Neural progenitor cell (in vitro differentiated cells): ENCODE results near the gene DNAH3. TPM values are rescaled to one million over a fixed set of nuclear protein-coding genes. Genes with fewer than 3 reads are reported as not detected.

Source experiments
- DNase-seq: peaks from one replicate; pipeline ENCODE4 v3.0.0-alpha.2; 2016; ENCODE audit warnings: low spot score
- H2AFZ ChIP-seq: fragments of 200-600 bp; sonication (generic); replicated peaks from 2 replicates; pipeline ENCODE4 v1.6.1; 2016; ENCODE audit warnings: antibody characterized with exemption
- H3F3A ChIP-seq: fragments of 200-600 bp; sonication (generic); 2 replicates; pipeline ENCODE4 v1.6.1; 2016; ENCODE audit warnings: antibody characterized with exemption, low read depth
- H3K27ac ChIP-seq: fragments of 200-600 bp; sonication (generic); 2 replicates; pipeline ENCODE4 v1.5.1; 2016; ENCODE audit warnings: mild to moderate bottlenecking
- H3K27me3 ChIP-seq: fragments of 200-600 bp; sonication (generic); 2 replicates; pipeline ENCODE4 v1.6.1; 2016; ENCODE audit warnings: mild to moderate bottlenecking, moderate library complexity
- H3K36me3 ChIP-seq: fragments of 200-600 bp; sonication (generic); 2 replicates; pipeline ENCODE4 v1.5.1; 2016
- H3K4me1 ChIP-seq: fragments of 200-600 bp; sonication (generic); 2 replicates; pipeline ENCODE4 v1.6.1; 2016; ENCODE audit warnings: mixed run types
- H3K4me2 ChIP-seq: fragments of 200-600 bp; sonication (generic); 2 replicates; pipeline ENCODE4 v1.6.1; 2016
- H3K4me3 ChIP-seq: fragments of 200-600 bp; sonication (generic); 2 replicates; pipeline ENCODE4 v1.5.1; 2016
- H3K79me2 ChIP-seq: fragments of 200-600 bp; sonication (generic); 2 replicates; pipeline ENCODE4 v1.6.1; 2016; ENCODE audit warnings: low read depth
- H3K9ac ChIP-seq: fragments of 200-600 bp; sonication (generic); 2 replicates; pipeline ENCODE4 v1.6.1; 2016
- H3K9me3 ChIP-seq: fragments of 200-600 bp; sonication (generic); 2 replicates; pipeline ENCODE4 v1.5.1; 2016; ENCODE audit warnings: low read depth
- H4K20me1 ChIP-seq: fragments of 200-600 bp; sonication (generic); 2 replicates; pipeline ENCODE4 v1.6.1; 2016; ENCODE audit warnings: low read depth
- H3K27ac Mint-ChIP-seq: 3 replicates; pipeline ENCODE4 v1.8.0; 2021; ENCODE audit warnings: mixed read lengths
- H3K27me3 Mint-ChIP-seq: 2 replicates; pipeline ENCODE4 v1.8.0; 2022; ENCODE audit warnings: low read depth, mild to moderate bottlenecking, inconsistent platforms, moderate library complexity, mixed read lengths; ENCODE audit not compliant: insufficient read depth
- H3K36me3 Mint-ChIP-seq: 3 replicates; pipeline ENCODE4 v1.8.0; 2021; ENCODE audit warnings: mixed read lengths
- H3K4me1 Mint-ChIP-seq: 3 replicates; pipeline ENCODE4 v1.8.0; 2021; ENCODE audit warnings: mixed read lengths
- H3K4me3 Mint-ChIP-seq: 3 replicates; pipeline ENCODE4 v1.8.0; 2021; ENCODE audit warnings: mild to moderate bottlenecking, moderate library complexity, mixed read lengths
- H3K9me3 Mint-ChIP-seq: 3 replicates; pipeline ENCODE4 v1.8.0; 2020; ENCODE audit warnings: mixed read lengths
- EZH2 ChIP-seq: fragments of 200-600 bp; sonication (generic); IDR thresholded peaks from 2 replicates; pipeline ENCODE4 v1.6.1; 2017; ENCODE audit warnings: antibody characterized with exemption, mild to moderate bottlenecking, moderate library complexity
- EZH2phosphoT487 ChIP-seq: fragments of 200-600 bp; sonication (generic); IDR thresholded peaks from 2 replicates; pipeline ENCODE4 v1.6.1; 2017; ENCODE audit warnings: antibody characterized with exemption
- total RNA-seq: library from RNA; depleted of rRNA; stranded (reverse); fragments of >200 nt; gene quantifications from 2 replicates; pipeline ENCODE4 v1.2.3, GENCODE V29; 2015; ENCODE audit warnings: low replicate concordance
- TF ChIP-seq, protein P1 (sequence below): fragments of 200-600 bp; sonication (generic); IDR thresholded peaks from 2 replicates; pipeline ENCODE4 v1.5.1; 2017; ENCODE audit warnings: antibody characterized with exemption, mild to moderate bottlenecking

The DNAH3 gene
- total RNA-seq, 1 donor from 2014 or later, result 0.92 TPM

DNA sequence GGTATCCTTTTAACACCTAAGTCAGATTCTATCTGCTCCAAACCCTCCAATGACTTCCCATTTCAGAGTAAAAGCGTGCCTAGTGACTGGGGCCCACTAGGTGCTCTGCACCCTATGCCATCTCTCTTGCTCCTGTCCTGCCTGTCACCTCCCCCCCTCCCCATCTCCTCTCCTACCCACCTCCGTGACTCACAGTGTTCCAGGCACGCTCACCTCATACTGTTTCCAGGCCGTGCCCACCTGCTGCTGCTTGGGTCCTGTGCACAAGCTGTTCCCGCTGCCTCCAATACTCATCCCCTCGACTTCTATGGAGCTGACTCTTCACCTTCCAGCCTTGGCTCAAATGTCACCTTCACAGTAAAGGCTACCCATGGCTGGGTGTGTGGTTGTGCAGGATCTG, 21.7 kb downstream of the DNAH3 start:
- H3K4me1 ChIP-seq, result no peaks in the 10 kb centered on the region
- H3K36me3 ChIP-seq, result no peaks in the 10 kb centered on the region
- no peak for TF ChIP-seq EZH2phosphoT487
- no peak for TF ChIP-seq EZH2
- TF ChIP-seq, protein P1, sequence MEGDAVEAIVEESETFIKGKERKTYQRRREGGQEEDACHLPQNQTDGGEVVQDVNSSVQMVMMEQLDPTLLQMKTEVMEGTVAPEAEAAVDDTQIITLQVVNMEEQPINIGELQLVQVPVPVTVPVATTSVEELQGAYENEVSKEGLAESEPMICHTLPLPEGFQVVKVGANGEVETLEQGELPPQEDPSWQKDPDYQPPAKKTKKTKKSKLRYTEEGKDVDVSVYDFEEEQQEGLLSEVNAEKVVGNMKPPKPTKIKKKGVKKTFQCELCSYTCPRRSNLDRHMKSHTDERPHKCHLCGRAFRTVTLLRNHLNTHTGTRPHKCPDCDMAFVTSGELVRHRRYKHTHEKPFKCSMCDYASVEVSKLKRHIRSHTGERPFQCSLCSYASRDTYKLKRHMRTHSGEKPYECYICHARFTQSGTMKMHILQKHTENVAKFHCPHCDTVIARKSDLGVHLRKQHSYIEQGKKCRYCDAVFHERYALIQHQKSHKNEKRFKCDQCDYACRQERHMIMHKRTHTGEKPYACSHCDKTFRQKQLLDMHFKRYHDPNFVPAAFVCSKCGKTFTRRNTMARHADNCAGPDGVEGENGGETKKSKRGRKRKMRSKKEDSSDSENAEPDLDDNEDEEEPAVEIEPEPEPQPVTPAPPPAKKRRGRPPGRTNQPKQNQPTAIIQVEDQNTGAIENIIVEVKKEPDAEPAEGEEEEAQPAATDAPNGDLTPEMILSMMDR, result no peak
- H3F3A ChIP-seq, result no peaks in the 10 kb centered on the region
- H3K4me2 ChIP-seq, result no peak overlapping the region
- H3K4me3 ChIP-seq, result no peak overlapping the region
- Mint-ChIP-seq H3K27me3 (no peaks in the 10 kb centered on the region), H3K36me3 (no peaks in the 10 kb centered on the region), H3K4me3 (no peak overlapping the region), H3K9me3 (no peaks in the 10 kb centered on the region), H3K27ac (no peak overlapping the region), H3K4me1 (peaks cover 2% of the 10 kb centered on the region)
- H3K9ac ChIP-seq, result no peak overlapping the region
- no peak for DNase-seq
- H3K27me3 ChIP-seq, result no peaks in the 10 kb centered on the region
- no peaks in the 10 kb centered on the region for H4K20me1 ChIP-seq
- H3K9me3 ChIP-seq, result no peaks in the 10 kb centered on the region
- H2AFZ ChIP-seq, result no peak overlapping the region
- no peak overlapping the region for H3K27ac ChIP-seq
- no peaks in the 10 kb centered on the region for H3K79me2 ChIP-seq

DNA sequence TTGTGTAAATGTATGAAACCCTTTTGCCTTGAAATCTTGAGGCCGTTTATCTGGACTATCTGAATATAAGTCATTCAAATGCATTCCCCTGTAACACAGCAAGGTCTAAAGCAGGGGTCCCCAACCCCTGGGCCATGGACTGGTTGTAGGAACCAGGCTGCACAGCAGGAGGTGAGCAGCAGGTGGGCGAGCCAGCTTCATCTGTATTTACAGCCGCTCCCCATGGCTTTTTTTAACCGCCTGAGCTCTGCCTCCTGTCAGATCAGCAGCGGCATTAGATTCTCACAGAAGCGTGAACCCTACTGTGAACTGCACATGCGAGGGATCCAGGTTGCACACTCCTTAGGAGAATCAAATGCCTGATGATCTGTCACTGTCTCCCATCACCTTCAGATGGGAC, 24.1 kb downstream of the DNAH3 start:
- H3K4me2 ChIP-seq, result no peak overlapping the region
- no peaks in the 10 kb centered on the region for H3K36me3 ChIP-seq
- no peak overlapping the region for H2AFZ ChIP-seq
- TF ChIP-seq, protein P1, result no peak
- TF ChIP-seq EZH2 (no peak), EZH2phosphoT487 (no peak)
- H3K9me3 ChIP-seq, result no peaks in the 10 kb centered on the region
- H3K79me2 ChIP-seq, result no peaks in the 10 kb centered on the region
- no peaks in the 10 kb centered on the region for H3K4me1 Mint-ChIP-seq
- H3K27me3 Mint-ChIP-seq, result no peaks in the 10 kb centered on the region
- H3K4me1 ChIP-seq, result no peaks in the 10 kb centered on the region
- H3K27ac Mint-ChIP-seq, result no peak overlapping the region
- no peaks in the 10 kb centered on the region for H4K20me1 ChIP-seq
- no peaks in the 10 kb centered on the region for H3K36me3 Mint-ChIP-seq
- no peak overlapping the region for H3K27ac ChIP-seq
- H3K9me3 Mint-ChIP-seq, result no peaks in the 10 kb centered on the region
- no peaks in the 10 kb centered on the region for H3F3A ChIP-seq
- no peaks in the 10 kb centered on the region for H3K27me3 ChIP-seq
- H3K4me3 Mint-ChIP-seq, result no peak overlapping the region
- H3K4me3 ChIP-seq, result no peak overlapping the region
- DNase-seq, result peak; percentile 25
- no peak overlapping the region for H3K9ac ChIP-seq

DNA sequence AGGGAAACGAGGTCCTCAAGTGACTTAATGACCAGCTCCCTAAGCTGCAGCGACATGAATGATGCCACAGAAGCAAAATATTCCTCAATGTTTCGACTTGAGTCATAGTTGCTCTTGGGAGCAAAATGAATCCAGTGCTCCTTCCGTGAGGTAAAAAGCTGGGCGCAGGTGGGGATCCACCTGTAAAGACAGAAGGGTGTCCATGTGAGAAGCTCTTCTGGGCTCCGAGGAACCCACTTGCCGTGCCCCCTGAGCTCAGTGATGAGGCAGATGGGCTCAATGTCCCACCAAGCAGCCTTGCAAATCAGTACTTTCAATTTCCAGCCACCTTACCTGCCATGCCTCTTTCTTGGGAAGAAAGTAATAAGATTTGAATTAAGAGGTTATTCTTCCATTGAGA, 25.5 kb downstream of the DNAH3 start:
- Mint-ChIP-seq H3K27me3 (no peaks in the 10 kb centered on the region), H3K27ac (no peak overlapping the region), H3K36me3 (no peaks in the 10 kb centered on the region), H3K4me3 (no peak overlapping the region), H3K4me1 (no peaks in the 10 kb centered on the region), H3K9me3 (no peaks in the 10 kb centered on the region)
- Histone ChIP-seq H3K4me1 (no peaks in the 10 kb centered on the region), H2AFZ (no peak overlapping the region), H3K36me3 (no peaks in the 10 kb centered on the region), H3F3A (no peaks in the 10 kb centered on the region), H3K9ac (no peak overlapping the region), H3K4me3 (no peak overlapping the region), H3K9me3 (no peaks in the 10 kb centered on the region), H3K27me3 (no peaks in the 10 kb centered on the region), H3K27ac (no peak overlapping the region), H4K20me1 (no peaks in the 10 kb centered on the region), H3K4me2 (no peak overlapping the region), H3K79me2 (no peaks in the 10 kb centered on the region)
- TF ChIP-seq EZH2, result no peak
- TF ChIP-seq EZH2phosphoT487, result no peak
- TF ChIP-seq, protein P1, result no peak
- DNase-seq, result no peak
